ENCODE data around the gene SPAG16.

DNA sequence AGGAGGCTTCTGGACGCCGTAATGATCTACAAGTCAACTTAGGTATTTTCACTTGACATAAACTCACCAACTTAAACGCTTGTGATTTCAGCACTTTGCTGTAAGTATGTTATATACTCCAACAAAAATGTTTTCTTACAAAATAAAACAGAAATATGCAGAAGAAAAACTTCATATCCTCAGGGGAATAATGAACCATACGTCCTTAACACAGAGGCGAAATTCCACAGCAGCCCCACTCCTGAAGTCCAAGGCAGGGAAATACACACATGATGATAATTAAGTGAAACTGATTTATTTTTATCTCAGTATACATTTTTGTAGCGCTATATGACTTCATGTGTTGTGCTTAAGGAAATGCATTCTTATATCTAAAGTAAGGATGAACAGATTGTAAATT lies 791.2 kb downstream of the SPAG16 start:
- no peak for TF ChIP-seq POLR2A (IDR thresholded peaks at IDR 0.05)
- TF ChIP-seq, protein P1, sequence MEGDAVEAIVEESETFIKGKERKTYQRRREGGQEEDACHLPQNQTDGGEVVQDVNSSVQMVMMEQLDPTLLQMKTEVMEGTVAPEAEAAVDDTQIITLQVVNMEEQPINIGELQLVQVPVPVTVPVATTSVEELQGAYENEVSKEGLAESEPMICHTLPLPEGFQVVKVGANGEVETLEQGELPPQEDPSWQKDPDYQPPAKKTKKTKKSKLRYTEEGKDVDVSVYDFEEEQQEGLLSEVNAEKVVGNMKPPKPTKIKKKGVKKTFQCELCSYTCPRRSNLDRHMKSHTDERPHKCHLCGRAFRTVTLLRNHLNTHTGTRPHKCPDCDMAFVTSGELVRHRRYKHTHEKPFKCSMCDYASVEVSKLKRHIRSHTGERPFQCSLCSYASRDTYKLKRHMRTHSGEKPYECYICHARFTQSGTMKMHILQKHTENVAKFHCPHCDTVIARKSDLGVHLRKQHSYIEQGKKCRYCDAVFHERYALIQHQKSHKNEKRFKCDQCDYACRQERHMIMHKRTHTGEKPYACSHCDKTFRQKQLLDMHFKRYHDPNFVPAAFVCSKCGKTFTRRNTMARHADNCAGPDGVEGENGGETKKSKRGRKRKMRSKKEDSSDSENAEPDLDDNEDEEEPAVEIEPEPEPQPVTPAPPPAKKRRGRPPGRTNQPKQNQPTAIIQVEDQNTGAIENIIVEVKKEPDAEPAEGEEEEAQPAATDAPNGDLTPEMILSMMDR (IDR thresholded peaks at IDR 0.05 in 8 of 11, conservative IDR thresholded peaks at IDR 0.05 in 3 of 11) = no peak

Measured in spleen (tissue), 7 donors.